ENCODE results near the gene SORT1.

The SORT1 gene

GRCh38 chr1:109265741-109266330 is 131.9 kb downstream of the SORT1 start:
- no peak for DNase-seq (ENCODE audit: low read depth, low spot score)
- H3K27ac ChIP-seq = no peak overlapping the region

- no peak for DNase-seq (ENCODE audit: low read depth, low spot score)
- no peak overlapping the region for H3K27ac ChIP-seq
Observed at GRCh38 chr1:109265016-109265415, 132.7 kb downstream of the SORT1 start.

- H3K27ac ChIP-seq = no peak overlapping the region
- DNase-seq (ENCODE audit: low read depth, low spot score) = no peak
Observed at GRCh38 chr1:109264379-109264755, 133.4 kb downstream of the SORT1 start.

GRCh38 chr1:109263597-109264378 is 133.9 kb downstream of the SORT1 start:
- H3K27ac ChIP-seq = peak overlapping the region; percentile 79
- peak; percentile 93 for DNase-seq (ENCODE audit: low read depth, low spot score)

GRCh38 chr1:109263234-109263596 is 134.5 kb downstream of the SORT1 start:
- peak overlapping the region; percentile 79 for H3K27ac ChIP-seq
- no peak for DNase-seq (ENCODE audit: low read depth, low spot score)

- no peak for DNase-seq (ENCODE audit: low read depth, low spot score)
Observed at GRCh38 chr1:109262231-109263055, 135.3 kb downstream of the SORT1 start.

GRCh38 chr1:109261578-109261977 is 136.1 kb downstream of the SORT1 start:
- DNase-seq (ENCODE audit: low read depth, low spot score) = no peak

More at GRCh38 chr1:109262231-109263055, 135.3 kb downstream of the SORT1 start:
- H3K27ac ChIP-seq = peak overlapping the region; percentile 79

GRCh38 chr1:109261006-109261405 is 136.7 kb downstream of the SORT1 start:
- H3K27ac ChIP-seq = no peak overlapping the region
- DNase-seq (ENCODE audit: low read depth, low spot score) = no peak

More at GRCh38 chr1:109261578-109261977, 136.1 kb downstream of the SORT1 start:
- no peak overlapping the region for H3K27ac ChIP-seq

- H3K27ac ChIP-seq = no peak overlapping the region
- DNase-seq (ENCODE audit: low read depth, low spot score) = no peak
Observed at GRCh38 chr1:109259674-109260557, 137.8 kb downstream of the SORT1 start.

All from epithelial cell of prostate (primary cell).